ENCODE data around the gene ZP3. TPM values are rescaled to one million over a fixed set of nuclear protein-coding genes. Genes with fewer than 3 reads are reported as not detected.

Gene ZP3
- polyA plus RNA-seq, 1 donor (not counting 4 experiments of a cell fraction or from before 2014, with no cell fraction given), result 6.9 TPM

DNA sequence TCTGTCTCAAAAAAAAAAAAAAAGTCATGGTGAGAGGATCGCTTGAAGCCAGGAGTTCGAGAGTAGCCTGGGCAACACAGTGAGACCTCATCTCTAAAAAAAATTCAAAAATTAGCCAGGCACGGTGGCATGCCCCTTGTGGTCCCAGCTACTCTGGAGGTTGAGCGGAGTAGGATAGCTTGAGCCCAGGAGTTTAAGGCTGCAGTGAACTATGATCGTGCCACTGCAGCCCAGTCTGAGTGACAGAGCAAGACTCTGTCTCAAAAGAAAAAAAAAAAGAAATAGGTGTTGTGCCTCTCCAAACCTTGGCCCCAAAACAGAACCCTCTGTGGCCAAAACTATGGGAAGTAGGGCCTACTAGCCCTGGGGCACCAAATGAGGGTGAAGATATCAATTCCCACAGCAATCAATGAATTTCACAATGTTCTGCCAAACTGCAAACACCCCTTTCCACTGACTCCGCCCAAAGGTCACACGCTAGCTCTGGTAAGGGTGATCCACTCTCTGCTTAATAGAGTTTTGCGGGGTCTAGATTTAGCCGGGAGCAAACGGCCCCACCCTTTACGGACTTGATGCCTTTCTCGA, 32.1 kb upstream of the ZP3 start:
- H3K9me1 ChIP-seq (ENCODE audit: control insufficient read depth, extremely low read depth, insufficient read depth, low read length), result no peaks in the 10 kb centered on the region
- dilution Hi-C loops (cut with MboI; ENCODE audit: extremely low pct_ligation_motif_present, low sequenced_read_pairs), result no loop called here
- H3K4me2 ChIP-seq (ENCODE audit: control insufficient read depth, extremely low read depth, insufficient read depth, low read depth, low read length), result peak overlapping the region; percentile 69
- no peaks in the 10 kb centered on the region for H3K36me3 ChIP-seq (ENCODE audit: control insufficient read depth in 2 of 2, extremely low read depth in 1 of 2, insufficient read depth in 2 of 2, low read length in 2 of 2)
- no peak for DNase-seq (ENCODE audit: low read depth, low spot score)
- peak overlapping the region; percentile 70 for H3K27ac ChIP-seq (ENCODE audit: control insufficient read depth, insufficient read depth, low read length)
- no peaks in the 10 kb centered on the region for H3K79me2 ChIP-seq (ENCODE audit: control insufficient read depth, insufficient read depth, low read length)
- no peaks in the 10 kb centered on the region for H4K20me1 ChIP-seq (ENCODE audit: control insufficient read depth, extremely low read depth, insufficient read depth, low read length)
- peak overlapping the region; percentile 13 to 57 (median 53) for H3K4me3 ChIP-seq (ENCODE audit: control insufficient read depth in 2 of 3, extremely low read depth in 1 of 3, insufficient read depth in 2 of 3, low read depth in 1 of 3, low read length in 3 of 3)
- H2AFZ ChIP-seq (ENCODE audit: control insufficient read depth, low read length), result peak overlapping the region; percentile 70
- no peak for FAIRE-seq
- H3K27me3 ChIP-seq (ENCODE audit: control insufficient read depth, extremely low read depth, insufficient read depth, low read length), result no peaks in the 10 kb centered on the region
- no peaks in the 10 kb centered on the region for H3K9me3 ChIP-seq (ENCODE audit: control insufficient read depth, low read depth, low read length)
- peaks cover 21% of the 10 kb centered on the region for H3K4me1 ChIP-seq (ENCODE audit: control insufficient read depth, extremely low read depth, insufficient read depth, low read length)
- peak overlapping the region; percentile 88 for H3K9ac ChIP-seq (ENCODE audit: control insufficient read depth, extremely low read depth, insufficient read depth, low read length)
- TF ChIP-seq CTCF (optimal IDR thresholded peaks at IDR 0.05 in 1 of 3, IDR thresholded peaks at IDR 0.05 in 1 of 3, conservative IDR thresholded peaks at IDR 0.05 in 1 of 3; ENCODE audit: extremely low read depth in 1 of 3, insufficient read depth in 2 of 3, low read length in 3 of 3) (no peak), EZH2 (IDR thresholded peaks at IDR 0.05; ENCODE audit: low read length) (no peak)

DNA sequence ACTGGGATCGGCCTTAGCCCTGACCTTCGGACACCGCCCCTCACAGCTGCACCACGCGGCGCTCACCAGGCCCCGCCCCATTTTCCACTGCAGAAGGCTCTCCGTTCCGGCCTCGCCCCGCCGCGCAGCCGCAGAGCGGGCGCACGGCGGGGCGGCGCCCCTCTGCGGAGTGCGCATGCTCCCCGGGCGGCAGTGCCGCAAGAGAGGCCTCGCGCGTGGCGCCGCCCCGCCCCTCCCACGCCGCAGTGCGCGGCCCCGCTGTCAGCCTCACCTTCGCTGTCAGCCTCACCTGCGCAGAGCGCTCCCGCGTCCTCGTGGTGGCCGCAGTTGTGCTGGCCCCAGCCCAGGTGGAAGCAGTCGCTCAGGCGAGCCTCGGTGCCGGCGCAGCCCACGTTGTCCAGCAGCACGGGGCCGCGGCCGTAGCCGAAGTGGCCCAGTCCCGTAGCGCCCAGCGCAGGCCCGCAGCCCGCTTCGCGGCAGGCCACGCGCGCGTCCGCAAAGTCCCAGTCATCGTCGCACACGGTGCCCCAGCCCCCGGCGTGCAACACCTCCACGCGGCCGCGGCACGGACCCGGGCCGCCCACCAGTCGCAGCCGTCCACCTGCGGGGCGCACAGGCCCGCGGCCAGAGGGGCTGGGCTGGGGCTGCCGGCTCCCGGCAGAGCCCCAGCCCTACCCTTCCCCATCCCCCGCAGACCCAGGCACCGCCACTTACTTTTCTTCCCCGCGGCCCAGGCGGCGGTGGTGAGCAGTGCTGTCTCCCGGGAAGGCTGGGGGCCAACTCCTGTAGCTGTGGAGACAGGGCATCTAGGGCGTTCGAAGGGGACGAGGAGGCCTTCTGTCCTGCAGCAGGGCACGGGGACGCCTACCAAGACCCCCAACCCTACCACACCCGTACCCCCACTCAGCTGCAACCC, 31.4 kb upstream of the ZP3 start:
- Histone ChIP-seq H4K20me1 (ENCODE audit: control insufficient read depth, extremely low read depth, insufficient read depth, low read length) (no peaks in the 10 kb centered on the region), H3K27ac (ENCODE audit: control insufficient read depth, insufficient read depth, low read length) (peak overlapping the region; percentile 82), H3K4me3 (ENCODE audit: control insufficient read depth in 2 of 3, extremely low read depth in 1 of 3, insufficient read depth in 2 of 3, low read depth in 1 of 3, low read length in 3 of 3) (peak overlapping the region; percentile 33 to 74 (median 57)), H3K9ac (ENCODE audit: control insufficient read depth, extremely low read depth, insufficient read depth, low read length) (peak overlapping the region; percentile 88), H3K4me2 (ENCODE audit: control insufficient read depth, extremely low read depth, insufficient read depth, low read depth, low read length) (peak overlapping the region; percentile 69), H2AFZ (ENCODE audit: control insufficient read depth, low read length) (peak overlapping the region; percentile 92), H3K4me1 (ENCODE audit: control insufficient read depth, extremely low read depth, insufficient read depth, low read length) (peaks cover 24% of the 10 kb centered on the region), H3K9me1 (ENCODE audit: control insufficient read depth, extremely low read depth, insufficient read depth, low read length) (no peaks in the 10 kb centered on the region), H3K27me3 (ENCODE audit: control insufficient read depth, extremely low read depth, insufficient read depth, low read length) (no peaks in the 10 kb centered on the region), H3K9me3 (ENCODE audit: control insufficient read depth, low read depth, low read length) (no peaks in the 10 kb centered on the region), H3K79me2 (ENCODE audit: control insufficient read depth, insufficient read depth, low read length) (no peaks in the 10 kb centered on the region), H3K36me3 (ENCODE audit: control insufficient read depth in 2 of 2, extremely low read depth in 1 of 2, insufficient read depth in 2 of 2, low read length in 2 of 2) (no peaks in the 10 kb centered on the region)
- FAIRE-seq (no peak), DNase-seq (ENCODE audit: low read depth, low spot score) (peak; percentile 54)
- dilution Hi-C loops (cut with MboI; ENCODE audit: extremely low pct_ligation_motif_present, low sequenced_read_pairs), result no loop called here
- peak in 2 of 3 experiments; percentile 8 to 9 for TF ChIP-seq CTCF (optimal IDR thresholded peaks at IDR 0.05 in 1 of 3, IDR thresholded peaks at IDR 0.05 in 1 of 3, conservative IDR thresholded peaks at IDR 0.05 in 1 of 3; ENCODE audit: extremely low read depth in 1 of 3, insufficient read depth in 2 of 3, low read length in 3 of 3)
- no peak for TF ChIP-seq EZH2 (IDR thresholded peaks at IDR 0.05; ENCODE audit: low read length)
